Measurements from ENCODE around the gene TSPAN9. TPM values are rescaled to one million over a fixed set of nuclear protein-coding genes. Genes with fewer than 3 reads are reported as not detected.

TSPAN9 gene
- total and polyA plus RNA-seq, 2 experiments from 2014 or later: 6.0 to 31.5 TPM

DNA sequence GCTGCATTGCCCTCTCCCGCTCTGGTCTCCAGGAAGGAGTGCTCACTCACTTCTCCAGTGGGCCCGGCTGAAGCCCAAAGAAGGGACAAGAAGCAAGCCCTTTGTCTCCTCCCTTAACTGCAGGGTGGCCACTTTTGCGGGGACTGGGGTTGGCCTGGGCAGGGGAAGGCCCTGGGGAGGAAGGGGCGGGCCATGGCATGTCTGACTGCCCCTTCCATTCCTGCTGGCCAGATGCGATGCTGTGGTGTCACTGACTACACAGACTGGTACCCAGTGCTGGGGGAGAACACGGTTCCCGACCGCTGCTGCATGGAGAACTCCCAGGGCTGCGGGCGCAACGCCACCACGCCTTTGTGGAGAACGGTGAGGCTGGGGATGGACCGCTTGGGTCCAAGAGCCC, 203.8 kb downstream of the TSPAN9 start (continued):
- TF ChIP-seq, protein P1, sequence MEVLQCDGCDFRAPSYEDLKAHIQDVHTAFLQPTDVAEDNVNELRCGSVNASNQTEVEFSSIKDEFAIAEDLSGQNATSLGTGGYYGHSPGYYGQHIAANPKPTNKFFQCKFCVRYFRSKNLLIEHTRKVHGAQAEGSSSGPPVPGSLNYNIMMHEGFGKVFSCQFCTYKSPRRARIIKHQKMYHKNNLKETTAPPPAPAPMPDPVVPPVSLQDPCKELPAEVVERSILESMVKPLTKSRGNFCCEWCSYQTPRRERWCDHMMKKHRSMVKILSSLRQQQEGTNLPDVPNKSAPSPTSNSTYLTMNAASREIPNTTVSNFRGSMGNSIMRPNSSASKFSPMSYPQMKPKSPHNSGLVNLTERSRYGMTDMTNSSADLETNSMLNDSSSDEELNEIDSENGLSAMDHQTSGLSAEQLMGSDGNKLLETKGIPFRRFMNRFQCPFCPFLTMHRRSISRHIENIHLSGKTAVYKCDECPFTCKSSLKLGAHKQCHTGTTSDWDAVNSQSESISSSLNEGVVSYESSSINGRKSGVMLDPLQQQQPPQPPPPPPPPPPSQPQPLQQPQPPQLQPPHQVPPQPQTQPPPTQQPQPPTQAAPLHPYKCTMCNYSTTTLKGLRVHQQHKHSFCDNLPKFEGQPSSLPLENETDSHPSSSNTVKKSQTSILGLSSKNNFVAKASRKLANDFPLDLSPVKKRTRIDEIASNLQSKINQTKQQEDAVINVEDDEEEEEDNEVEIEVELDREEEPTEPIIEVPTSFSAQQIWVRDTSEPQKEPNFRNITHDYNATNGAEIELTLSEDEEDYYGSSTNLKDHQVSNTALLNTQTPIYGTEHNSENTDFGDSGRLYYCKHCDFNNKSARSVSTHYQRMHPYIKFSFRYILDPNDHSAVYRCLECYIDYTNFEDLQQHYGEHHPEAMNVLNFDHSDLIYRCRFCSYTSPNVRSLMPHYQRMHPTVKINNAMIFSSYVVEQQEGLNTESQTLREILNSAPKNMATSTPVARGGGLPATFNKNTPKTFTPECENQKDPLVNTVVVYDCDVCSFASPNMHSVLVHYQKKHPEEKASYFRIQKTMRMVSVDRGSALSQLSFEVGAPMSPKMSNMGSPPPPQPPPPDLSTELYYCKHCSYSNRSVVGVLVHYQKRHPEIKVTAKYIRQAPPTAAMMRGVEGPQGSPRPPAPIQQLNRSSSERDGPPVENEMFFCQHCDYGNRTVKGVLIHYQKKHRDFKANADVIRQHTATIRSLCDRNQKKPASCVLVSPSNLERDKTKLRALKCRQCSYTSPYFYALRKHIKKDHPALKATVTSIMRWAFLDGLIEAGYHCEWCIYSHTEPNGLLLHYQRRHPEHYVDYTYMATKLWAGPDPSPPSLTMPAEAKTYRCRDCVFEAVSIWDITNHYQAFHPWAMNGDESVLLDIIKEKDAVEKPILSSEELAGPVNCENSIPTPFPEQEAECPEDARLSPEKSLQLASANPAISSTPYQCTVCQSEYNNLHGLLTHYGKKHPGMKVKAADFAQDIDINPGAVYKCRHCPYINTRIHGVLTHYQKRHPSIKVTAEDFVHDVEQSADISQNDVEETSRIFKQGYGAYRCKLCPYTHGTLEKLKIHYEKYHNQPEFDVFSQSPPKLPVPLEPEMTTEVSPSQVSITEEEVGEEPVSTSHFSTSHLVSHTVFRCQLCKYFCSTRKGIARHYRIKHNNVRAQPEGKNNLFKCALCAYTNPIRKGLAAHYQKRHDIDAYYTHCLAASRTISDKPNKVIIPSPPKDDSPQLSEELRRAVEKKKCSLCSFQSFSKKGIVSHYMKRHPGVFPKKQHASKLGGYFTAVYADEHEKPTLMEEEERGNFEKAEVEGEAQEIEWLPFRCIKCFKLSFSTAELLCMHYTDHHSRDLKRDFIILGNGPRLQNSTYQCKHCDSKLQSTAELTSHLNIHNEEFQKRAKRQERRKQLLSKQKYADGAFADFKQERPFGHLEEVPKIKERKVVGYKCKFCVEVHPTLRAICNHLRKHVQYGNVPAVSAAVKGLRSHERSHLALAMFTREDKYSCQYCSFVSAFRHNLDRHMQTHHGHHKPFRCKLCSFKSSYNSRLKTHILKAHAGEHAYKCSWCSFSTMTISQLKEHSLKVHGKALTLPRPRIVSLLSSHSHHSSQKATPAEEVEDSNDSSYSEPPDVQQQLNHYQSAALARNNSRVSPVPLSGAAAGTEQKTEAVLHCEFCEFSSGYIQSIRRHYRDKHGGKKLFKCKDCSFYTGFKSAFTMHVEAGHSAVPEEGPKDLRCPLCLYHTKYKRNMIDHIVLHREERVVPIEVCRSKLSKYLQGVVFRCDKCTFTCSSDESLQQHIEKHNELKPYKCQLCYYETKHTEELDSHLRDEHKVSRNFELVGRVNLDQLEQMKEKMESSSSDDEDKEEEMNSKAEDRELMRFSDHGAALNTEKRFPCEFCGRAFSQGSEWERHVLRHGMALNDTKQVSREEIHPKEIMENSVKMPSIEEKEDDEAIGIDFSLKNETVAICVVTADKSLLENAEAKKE (CRISPR knock-in tag; IDR thresholded peaks at IDR 0.05): no peak
- no peak for TF ChIP-seq JUNB (IDR thresholded peaks at IDR 0.05; ENCODE audit: unreplicated experiment)
- TF ChIP-seq POLR2AphosphoS5 (IDR thresholded peaks at IDR 0.05; ENCODE audit: low read depth): no peak
- TF ChIP-seq CREB1 (CRISPR knock-in tag; IDR thresholded peaks at IDR 0.05; ENCODE audit: low read depth): no peak

DNA sequence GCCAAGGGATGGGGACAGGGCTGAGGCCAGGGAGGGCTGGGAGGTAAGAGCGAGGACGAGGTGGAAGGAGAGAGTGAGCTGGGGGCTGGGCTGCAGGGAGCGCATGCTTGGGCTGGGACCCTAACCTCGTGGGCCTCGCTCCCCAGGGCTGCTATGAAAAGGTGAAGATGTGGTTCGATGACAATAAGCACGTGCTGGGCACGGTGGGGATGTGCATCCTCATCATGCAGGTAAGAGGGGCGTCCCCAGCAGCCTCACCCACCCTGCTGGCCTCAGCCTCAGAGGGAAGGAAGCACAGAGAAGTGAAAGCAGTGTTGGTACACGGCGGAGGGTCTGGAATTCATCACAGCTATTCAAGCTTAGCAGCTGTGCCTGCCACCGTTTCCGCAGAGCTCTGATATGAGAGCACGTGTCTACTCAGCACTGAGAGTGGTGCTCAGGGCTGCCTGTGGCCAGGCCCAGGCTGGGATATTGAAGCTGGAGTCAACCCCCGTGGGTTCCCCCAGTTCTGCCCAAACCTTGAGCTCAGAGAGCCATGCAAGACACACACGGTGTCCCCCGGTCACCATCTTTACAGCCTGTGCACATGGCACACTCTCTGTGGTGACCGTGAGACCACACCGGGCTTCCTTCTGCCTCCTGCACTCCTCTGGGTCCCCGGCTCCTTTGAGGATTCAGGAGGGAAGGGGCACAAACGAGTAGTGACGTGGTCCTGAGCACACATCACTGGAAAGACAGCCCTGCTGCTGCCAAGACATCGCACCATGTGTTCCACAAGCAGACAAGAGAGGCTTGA, 204.6 kb downstream of the TSPAN9 start:
- Histone ChIP-seq H4K20me1 (replicated peaks; ENCODE audit: insufficient read depth) (no peaks in the 10 kb centered on the region), H3F3A (replicated peaks; ENCODE audit: low read depth) (no peaks in the 10 kb centered on the region), H2AFZ (no peak overlapping the region), H3K27ac (ENCODE audit: low read depth) (no peak overlapping the region), H3K27me3 (ENCODE audit: insufficient read depth) (no peaks in the 10 kb centered on the region), H3K4me3 (no peak overlapping the region), H3K9me2 (ENCODE audit: insufficient read depth) (no peaks in the 10 kb centered on the region), H3K79me2 (replicated peaks; ENCODE audit: insufficient read depth) (no peaks in the 10 kb centered on the region), H3K36me3 (ENCODE audit: insufficient read depth) (no peaks in the 10 kb centered on the region), H3K4me1 (ENCODE audit: insufficient read depth) (peaks cover 14% of the 10 kb centered on the region; the same call in 1 of the 2 replicates), H3K4me2 (no peak overlapping the region)
- Mint-ChIP-seq H3K4me1 (peaks cover 34% of the 10 kb centered on the region), H3K27ac (no peak overlapping the region; the same call in 1 of the 2 replicates), H3K27me3 (ENCODE audit: insufficient read depth, low read depth, poor library complexity) (peaks cover 9% of the 10 kb centered on the region), H3K4me3 (no peak overlapping the region), H3K9me3 (no peaks in the 10 kb centered on the region), H3K36me3 (ENCODE audit: low read depth) (no peaks in the 10 kb centered on the region)
- ATAC-seq: no peak
- no peak for DNase-seq (ENCODE audit: low spot score)
- TF ChIP-seq, protein P2, sequence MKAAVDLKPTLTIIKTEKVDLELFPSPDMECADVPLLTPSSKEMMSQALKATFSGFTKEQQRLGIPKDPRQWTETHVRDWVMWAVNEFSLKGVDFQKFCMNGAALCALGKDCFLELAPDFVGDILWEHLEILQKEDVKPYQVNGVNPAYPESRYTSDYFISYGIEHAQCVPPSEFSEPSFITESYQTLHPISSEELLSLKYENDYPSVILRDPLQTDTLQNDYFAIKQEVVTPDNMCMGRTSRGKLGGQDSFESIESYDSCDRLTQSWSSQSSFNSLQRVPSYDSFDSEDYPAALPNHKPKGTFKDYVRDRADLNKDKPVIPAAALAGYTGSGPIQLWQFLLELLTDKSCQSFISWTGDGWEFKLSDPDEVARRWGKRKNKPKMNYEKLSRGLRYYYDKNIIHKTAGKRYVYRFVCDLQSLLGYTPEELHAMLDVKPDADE (IDR thresholded peaks at IDR 0.05): no peak
- TF ChIP-seq, protein P3, sequence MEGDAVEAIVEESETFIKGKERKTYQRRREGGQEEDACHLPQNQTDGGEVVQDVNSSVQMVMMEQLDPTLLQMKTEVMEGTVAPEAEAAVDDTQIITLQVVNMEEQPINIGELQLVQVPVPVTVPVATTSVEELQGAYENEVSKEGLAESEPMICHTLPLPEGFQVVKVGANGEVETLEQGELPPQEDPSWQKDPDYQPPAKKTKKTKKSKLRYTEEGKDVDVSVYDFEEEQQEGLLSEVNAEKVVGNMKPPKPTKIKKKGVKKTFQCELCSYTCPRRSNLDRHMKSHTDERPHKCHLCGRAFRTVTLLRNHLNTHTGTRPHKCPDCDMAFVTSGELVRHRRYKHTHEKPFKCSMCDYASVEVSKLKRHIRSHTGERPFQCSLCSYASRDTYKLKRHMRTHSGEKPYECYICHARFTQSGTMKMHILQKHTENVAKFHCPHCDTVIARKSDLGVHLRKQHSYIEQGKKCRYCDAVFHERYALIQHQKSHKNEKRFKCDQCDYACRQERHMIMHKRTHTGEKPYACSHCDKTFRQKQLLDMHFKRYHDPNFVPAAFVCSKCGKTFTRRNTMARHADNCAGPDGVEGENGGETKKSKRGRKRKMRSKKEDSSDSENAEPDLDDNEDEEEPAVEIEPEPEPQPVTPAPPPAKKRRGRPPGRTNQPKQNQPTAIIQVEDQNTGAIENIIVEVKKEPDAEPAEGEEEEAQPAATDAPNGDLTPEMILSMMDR (conservative IDR thresholded peaks at IDR 0.05; ENCODE audit: low read depth in 2 of 2): no peak
- TF ChIP-seq CREB1 (CRISPR knock-in tag; IDR thresholded peaks at IDR 0.05; ENCODE audit: low read depth) (no peak), JUNB (IDR thresholded peaks at IDR 0.05; ENCODE audit: unreplicated experiment) (no peak), POLR2AphosphoS5 (IDR thresholded peaks at IDR 0.05; ENCODE audit: low read depth) (no peak), ZNF114 (CRISPR knock-in tag; IDR thresholded peaks at IDR 0.05) (no peak), STAT1 (IDR thresholded peaks at IDR 0.05; ENCODE audit: unreplicated experiment) (no peak), EZH2phosphoT487 (IDR thresholded peaks at IDR 0.05; ENCODE audit: unreplicated experiment) (no peak), NANOG (IDR thresholded peaks at IDR 0.05; ENCODE audit: borderline replicate concordance) (no peak)
- TF ChIP-seq, protein P4, sequence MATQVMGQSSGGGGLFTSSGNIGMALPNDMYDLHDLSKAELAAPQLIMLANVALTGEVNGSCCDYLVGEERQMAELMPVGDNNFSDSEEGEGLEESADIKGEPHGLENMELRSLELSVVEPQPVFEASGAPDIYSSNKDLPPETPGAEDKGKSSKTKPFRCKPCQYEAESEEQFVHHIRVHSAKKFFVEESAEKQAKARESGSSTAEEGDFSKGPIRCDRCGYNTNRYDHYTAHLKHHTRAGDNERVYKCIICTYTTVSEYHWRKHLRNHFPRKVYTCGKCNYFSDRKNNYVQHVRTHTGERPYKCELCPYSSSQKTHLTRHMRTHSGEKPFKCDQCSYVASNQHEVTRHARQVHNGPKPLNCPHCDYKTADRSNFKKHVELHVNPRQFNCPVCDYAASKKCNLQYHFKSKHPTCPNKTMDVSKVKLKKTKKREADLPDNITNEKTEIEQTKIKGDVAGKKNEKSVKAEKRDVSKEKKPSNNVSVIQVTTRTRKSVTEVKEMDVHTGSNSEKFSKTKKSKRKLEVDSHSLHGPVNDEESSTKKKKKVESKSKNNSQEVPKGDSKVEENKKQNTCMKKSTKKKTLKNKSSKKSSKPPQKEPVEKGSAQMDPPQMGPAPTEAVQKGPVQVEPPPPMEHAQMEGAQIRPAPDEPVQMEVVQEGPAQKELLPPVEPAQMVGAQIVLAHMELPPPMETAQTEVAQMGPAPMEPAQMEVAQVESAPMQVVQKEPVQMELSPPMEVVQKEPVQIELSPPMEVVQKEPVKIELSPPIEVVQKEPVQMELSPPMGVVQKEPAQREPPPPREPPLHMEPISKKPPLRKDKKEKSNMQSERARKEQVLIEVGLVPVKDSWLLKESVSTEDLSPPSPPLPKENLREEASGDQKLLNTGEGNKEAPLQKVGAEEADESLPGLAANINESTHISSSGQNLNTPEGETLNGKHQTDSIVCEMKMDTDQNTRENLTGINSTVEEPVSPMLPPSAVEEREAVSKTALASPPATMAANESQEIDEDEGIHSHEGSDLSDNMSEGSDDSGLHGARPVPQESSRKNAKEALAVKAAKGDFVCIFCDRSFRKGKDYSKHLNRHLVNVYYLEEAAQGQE (IDR thresholded peaks at IDR 0.05; ENCODE audit: unreplicated experiment): no peak
